GM12892 (cell line): Measurements from ENCODE around the gene CPA1.
"Not testable (repeated sequence)": the region's sequence is repeated elsewhere in the genome, so short reads cannot be mapped to it uniquely, and the experiment has no call there.

Source experiments
- DNase-seq: peaks from one replicate; pipeline ENCODE4 v3.0.0; 2011; ENCODE audit not compliant: insufficient read length
- FAIRE-seq: peaks from 2 replicates; lab custom pipeline; 2011; peaks lifted over from hg19 to GRCh38; lab: Jason Lieb, UNC
- POLR2A ChIP-seq: IDR thresholded peaks from 2 replicates; pipeline ENCODE4 v1.6.1; 2011; ENCODE audit warnings: low read depth, low read length, control low read depth
- POLR2AphosphoS5 ChIP-seq: IDR thresholded peaks from 2 replicates; pipeline ENCODE4 v1.6.1; 2011; ENCODE audit warnings: low read depth, low read length, control low read depth
- TAF1 ChIP-seq: IDR thresholded peaks from 2 replicates; pipeline ENCODE4 v1.6.1; 2011; ENCODE audit warnings: low read depth, mild to moderate bottlenecking, control low read depth, low read length, borderline replicate concordance

The CPA1 gene

DNA sequence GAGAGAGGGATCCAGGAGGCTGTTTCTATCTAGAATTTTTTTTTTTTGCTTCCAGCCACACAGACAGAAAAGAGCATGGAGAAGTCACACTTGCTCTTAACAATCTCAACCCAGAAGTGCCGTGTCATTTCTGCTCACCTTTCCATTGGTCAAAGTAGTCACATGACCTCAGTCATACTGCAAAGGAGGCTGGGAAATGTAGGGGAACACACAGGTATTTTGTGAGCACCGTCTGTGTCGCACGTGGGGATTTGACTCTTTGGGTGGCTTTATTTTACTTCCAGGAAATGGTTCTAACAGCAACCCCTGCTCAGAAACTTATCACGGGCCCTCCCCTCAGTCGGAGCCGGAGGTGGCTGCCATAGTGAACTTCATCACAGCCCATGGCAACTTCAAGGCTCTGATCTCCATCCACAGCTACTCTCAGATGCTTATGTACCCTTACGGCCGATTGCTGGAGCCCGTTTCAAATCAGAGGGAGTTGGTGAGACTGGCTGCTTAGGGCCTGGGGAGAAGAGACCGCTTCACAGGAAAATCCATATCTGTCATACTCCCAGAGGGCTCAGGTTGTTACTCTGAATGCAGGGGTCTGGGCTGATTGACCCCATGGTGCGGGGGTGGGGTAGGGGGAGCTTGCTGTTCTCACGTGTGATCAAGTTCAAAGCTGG lies 13.1 kb upstream of the CPA1 start:
- FAIRE-seq (no peak), DNase-seq (no peak)
- TF ChIP-seq POLR2A (no peak), POLR2AphosphoS5 (no peak), TAF1 (no peak)

DNA sequence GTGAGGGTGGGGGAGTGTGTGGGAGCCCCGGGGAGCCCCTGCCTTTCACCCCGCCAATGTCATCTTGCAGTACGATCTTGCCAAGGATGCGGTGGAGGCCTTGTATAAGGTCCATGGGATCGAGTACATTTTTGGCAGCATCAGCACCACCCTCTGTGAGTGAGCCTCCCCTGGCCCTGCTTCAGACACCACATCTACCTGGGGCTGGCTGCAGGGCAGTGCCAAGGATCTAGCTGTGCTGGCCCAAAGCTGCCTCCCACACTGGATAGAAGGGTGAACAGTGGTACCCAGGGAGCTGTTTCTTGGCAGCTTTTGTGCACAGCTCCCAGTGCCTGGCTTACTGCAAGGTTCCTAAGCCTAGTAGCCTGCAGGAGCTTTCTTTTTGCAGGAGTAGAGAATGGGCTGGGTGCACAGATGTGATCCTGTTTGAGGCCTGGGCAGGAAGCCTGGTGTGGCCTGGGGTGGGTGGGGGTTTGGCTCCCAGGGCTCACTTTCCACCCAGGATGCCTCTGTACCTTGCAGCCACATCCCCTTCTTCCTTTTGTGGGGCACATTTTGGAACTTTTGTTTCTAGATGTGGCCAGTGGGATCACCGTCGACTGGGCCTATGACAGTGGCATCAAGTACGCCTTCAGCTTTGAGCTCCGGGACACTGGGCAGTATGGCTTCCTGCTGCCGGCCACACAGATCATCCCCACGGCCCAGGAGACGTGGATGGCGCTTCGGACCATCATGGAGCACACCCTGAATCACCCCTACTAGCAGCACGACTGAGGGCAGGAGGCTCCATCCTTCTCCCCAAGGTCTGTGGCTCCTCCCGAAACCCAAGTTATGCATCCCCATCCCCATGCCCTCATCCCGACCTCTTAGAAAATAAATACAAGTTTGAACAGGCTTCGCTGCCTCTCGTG lies 12.2 kb upstream of the CPA1 start:
- DNase-seq (no peak), FAIRE-seq (no peak)
- TF ChIP-seq POLR2AphosphoS5, result no peak
- no peak for TF ChIP-seq POLR2A
- TF ChIP-seq TAF1, result no peak

DNA sequence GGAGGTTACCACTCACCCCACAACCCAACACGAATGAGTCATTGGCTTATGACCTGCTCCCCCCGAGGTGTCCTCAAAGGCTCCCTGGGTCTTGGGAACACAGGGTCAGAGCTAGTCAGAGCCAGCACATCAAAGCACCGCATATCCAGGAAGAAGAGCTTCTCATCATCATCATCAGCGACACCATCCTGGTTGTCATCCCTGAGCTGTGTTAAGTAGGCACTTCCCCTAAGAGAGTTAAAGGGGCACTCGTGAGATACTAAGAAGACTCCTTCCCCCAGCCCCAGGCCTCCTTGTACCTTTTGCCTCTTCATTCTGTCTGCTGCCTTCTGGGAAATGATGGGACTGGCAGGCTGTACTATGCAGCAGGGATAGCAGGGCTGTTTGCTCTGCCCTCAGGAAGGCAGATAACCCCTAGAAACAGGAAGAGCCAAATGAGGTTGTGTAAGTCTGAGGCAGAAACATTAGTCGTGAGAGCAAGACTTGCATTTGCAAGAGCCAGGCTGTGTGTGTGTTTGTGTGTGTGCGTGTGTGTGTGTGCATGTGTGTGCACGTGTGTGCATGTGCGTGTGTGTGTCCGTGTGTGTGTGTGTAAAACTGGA lies 11.1 kb upstream of the CPA1 start:
- TF ChIP-seq TAF1 (no peak), POLR2A (no peak), POLR2AphosphoS5 (no peak)
- DNase-seq (no peak), FAIRE-seq (peak; percentile 17)

DNA sequence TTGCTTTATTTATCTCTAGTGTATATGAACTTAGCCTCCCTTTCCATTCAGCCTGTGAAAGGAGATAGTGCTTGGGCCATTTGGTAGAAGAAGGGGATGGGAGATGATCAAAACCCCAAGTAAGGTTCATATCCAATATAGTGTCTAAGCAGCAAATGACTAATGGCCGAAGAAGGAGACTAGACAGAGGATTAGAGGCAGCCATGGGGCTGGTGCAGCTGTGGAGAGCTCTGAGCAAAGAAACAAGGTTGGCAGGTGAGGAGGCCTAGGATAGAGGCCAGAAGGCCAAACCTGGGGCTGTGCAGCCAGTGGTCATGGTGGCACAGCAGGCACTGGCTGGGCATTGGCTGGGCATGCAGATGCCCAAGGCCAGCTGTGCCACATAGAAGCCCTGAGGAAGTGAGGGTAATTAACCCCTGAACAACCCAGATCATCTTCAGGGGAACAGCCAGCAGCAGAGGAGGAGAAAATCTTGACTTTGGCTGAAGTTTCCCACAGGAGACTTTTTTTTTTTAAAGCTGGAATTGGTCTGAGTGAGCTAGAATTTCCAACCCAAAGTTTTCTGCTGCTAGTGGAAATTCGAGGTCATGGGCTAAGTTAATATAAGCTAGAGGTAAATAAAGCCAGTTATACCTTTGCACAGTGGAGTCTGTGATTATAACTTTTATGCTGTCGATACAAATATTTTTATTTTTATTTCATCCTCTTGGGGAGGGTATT lies 10.3 kb upstream of the CPA1 start:
- DNase-seq, result no peak
- no peak for TF ChIP-seq POLR2AphosphoS5
- TF ChIP-seq TAF1, result no peak
- TF ChIP-seq POLR2A, result no peak
- FAIRE-seq, result no peak

DNA sequence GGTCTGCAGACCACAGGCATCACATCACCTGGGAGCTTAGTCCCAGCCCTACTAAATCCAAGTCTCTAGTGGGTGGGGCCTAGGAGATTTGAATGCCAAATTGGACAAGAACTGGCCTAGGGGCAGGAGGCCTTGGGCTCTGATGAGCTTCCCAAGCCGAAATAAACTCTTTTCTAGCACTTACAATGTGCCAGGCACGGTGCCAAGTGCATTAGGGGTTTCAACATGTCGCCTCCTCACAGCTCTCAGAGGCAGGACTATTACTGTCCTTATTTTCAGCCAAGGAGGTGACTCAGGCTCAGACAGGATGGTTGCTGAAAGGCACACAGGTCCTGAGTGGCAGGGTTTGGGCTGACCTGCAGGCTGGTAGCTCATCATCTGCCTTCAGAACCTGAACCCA lies 9.2 kb upstream of the CPA1 start:
- FAIRE-seq (no peak), DNase-seq (no peak)
- TF ChIP-seq POLR2A (no peak), POLR2AphosphoS5 (no peak), TAF1 (no peak)

DNA sequence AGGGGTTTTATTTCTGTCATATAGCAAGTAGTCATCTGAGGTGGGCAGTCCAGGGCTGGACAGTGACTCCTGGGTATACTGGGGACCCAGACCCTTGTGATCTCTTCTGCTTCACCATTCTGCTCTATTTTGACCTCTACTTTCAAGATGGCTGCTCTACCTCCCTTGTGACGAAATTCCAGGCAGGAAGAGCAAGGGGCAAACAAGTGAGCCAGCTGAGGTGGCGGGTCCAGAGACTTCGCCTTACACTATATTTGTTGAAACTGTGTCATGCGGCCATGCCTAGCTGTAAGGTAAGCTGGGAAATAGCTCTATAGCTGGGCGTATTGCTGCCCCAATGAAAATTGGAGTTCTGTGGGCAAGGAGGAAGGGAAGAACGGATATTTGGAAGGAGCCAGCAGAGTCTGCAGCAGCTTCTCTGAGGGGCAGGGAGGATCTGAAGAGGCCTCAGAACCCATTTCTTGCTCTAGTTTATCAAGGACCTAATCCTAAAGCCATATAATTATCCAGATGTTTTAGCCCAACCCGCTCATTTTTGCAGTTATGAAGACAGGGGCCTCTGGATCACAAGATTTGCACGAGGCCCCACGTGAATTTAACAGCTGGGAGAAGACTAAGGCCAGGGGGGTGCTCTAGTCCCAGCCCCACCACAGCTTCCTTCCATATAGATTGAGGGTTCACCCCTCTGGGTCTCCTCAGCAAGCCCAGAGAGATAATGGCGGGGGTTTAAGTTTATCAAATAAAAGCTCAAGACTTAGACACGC lies 7.7 kb upstream of the CPA1 start:
- FAIRE-seq, result no peak
- TF ChIP-seq POLR2A (no peak), TAF1 (no peak), POLR2AphosphoS5 (no peak)
- no peak for DNase-seq

DNA sequence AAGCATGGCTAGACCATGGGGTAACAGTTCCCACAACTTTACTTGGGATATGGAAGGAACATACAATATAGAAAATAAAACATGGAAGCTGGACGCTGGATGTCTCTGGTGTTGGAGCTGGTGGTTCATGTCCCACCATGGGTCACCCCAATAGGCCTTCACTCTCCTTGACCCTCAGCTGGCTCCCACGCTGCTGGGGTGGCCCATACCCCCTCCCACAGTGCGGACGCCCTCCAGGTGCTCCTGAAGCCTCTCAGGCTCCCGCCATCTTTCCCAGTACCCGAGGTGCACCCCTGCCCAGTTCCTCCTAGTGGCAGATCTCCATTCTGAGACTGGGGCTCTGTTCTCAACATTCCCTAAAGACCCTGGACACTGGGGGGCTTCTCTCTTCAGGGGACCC lies 5.8 kb upstream of the CPA1 start:
- DNase-seq (no peak), FAIRE-seq (no peak)
- TF ChIP-seq TAF1, result no peak
- TF ChIP-seq POLR2A, result no peak
- no peak for TF ChIP-seq POLR2AphosphoS5

DNA sequence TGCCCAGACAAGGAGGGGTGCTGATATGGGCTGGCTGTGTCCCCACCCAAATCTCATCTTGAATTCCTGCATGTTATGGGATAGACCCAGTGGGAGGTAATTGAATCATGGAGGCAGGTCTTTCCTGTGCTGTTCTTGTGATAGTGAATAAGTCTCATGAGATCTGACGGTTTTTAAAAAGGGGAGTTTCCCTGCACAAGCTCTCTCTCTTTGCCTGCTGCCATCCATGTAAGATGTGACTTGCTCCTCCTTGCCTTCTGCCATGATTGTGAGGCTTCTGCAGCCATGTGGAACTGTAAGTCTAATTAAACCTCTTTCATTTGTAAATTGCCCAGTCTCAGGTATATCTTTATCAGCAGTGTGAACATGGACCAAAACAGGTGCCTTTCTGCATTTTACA lies 3.8 kb upstream of the CPA1 start:
- not testable (repeated sequence) for FAIRE-seq, DNase-seq

DNA sequence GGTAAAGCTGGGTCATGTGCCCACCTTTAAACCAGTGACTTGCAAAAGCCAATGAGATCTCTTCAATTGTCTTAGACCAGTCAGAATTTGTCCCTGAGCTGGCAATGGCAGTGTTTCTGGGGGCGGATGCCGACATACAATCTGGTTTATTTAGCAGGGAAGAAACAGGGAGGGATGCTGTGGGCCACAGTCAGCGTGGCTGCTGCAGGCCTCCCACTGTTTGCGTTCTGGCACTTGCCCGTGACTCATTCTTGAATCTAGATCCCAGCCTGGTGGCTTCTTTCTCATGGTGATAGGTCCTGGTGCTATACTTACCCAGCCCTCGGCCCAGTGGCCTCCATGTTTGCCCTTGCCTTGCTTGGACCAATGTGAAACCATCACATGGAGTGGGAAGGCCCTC lies 3.1 kb upstream of the CPA1 start:
- FAIRE-seq (no peak), DNase-seq (no peak)
- TF ChIP-seq POLR2AphosphoS5 (no peak), TAF1 (no peak), POLR2A (no peak)

DNA sequence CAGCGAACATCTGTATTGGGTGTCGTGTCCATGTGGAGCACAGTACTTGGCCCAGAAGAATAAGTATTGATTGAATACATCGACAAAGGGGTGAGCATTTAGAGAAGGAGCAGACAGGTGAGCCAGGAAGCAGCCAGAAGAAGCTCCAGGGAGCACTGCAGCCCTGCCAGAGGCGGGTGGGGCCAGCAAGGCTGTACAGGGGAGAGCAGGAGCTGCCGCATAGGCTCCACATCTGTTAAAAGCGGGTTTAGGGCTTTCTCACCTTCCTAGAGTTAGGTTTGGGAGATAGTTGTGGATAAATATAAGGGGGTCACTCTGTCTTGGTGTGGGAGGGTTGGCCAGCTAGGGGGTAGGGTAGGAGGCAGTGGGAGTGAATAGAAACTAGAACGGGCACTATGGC lies 1.3 kb upstream of the CPA1 start:
- TF ChIP-seq POLR2A (no peak), TAF1 (no peak), POLR2AphosphoS5 (no peak)
- DNase-seq (no peak), FAIRE-seq (no peak)

DNA sequence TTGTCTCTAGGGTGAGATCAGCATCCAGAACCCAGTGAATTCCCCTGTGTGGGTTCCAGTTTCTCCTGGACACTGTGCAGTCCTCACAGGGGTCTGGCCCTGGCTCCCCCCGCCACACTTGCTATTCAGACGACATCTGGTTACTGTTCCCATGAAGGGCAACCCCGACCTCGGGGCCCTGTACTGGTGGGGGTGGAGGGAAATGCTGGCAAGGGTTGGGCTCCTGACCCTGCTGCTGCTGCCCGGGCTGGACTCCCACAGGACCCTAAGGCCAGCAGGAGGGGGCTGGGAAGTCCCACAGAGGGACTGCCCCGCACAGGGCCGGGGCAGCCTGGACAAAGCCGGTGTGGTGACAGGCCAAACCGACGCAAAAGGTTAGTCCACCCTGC lies 768 bp upstream of the CPA1 start:
- no peak for FAIRE-seq
- TF ChIP-seq TAF1 (no peak), POLR2A (no peak), POLR2AphosphoS5 (no peak)
- DNase-seq, result no peak
